Kidney epithelial cell (primary cell): ENCODE results near the gene LRRC43. TPM values are rescaled to one million over a fixed set of nuclear protein-coding genes. Genes with fewer than 3 reads are reported as not detected.

ENCODE experiments used
- DNase-seq: peaks from one replicate; pipeline ENCODE4 v3.0.0-alpha.2; 2010; ENCODE audit warnings: low read depth
- H3K27me3 ChIP-seq: 2 replicates; pipeline ENCODE4 v1.6.0; 2011; ENCODE audit warnings: low read length; ENCODE audit not compliant: control insufficient read depth, insufficient read depth
- H3K36me3 ChIP-seq: 2 replicates; pipeline ENCODE4 v1.5.1; 2011; ENCODE audit warnings: low read length; ENCODE audit not compliant: control insufficient read depth, insufficient read depth
- H3K4me3 ChIP-seq: 2 replicates; pipeline ENCODE4 v1.5.1; 2011; ENCODE audit warnings: low read depth, mild to moderate bottlenecking, control low read depth, low read length
- total RNA-seq: library from RNA; depleted of rRNA; stranded (reverse); fragments of >200 nt; gene quantifications from 2 replicates; pipeline ENCODE4 v1.2.3, GENCODE V29; 2015
- TF ChIP-seq, protein P1 (sequence below): IDR thresholded peaks from 2 replicates; pipeline ENCODE4 v1.5.1; 2011; ENCODE audit warnings: mild to moderate bottlenecking, moderate library complexity, low read length, control low read depth, inconsistent platforms; ENCODE audit not compliant: insufficient read depth, poor library complexity, severe bottlenecking

Gene LRRC43
- total RNA-seq, 1 donor from 2014 or later = 0.75 TPM

DNA sequence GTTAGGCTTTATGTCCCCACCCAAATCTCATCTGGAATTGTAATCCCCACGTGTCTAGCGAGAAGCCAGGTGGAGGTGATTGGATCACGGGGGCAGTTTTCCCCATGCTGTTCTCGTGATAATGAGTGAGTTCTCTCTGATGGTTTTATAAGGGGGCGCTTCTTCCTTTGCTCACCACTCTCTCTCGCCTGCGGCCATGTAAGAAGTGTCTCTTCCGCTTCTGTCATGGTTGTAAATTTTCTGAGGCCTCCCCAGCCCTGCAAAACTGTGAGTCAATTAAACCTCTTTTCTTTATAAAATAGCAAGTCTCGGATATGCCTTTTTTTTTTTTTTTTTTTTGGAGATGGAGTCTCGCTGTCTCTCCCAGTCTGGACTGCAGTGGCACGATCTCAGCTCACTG is 22.2 kb upstream of the LRRC43 start:
- Histone ChIP-seq H3K27me3 (no peaks in the 10 kb centered on the region), H3K36me3 (no peaks in the 10 kb centered on the region), H3K4me3 (no peak overlapping the region)
- DNase-seq = no peak
- TF ChIP-seq, protein P1, sequence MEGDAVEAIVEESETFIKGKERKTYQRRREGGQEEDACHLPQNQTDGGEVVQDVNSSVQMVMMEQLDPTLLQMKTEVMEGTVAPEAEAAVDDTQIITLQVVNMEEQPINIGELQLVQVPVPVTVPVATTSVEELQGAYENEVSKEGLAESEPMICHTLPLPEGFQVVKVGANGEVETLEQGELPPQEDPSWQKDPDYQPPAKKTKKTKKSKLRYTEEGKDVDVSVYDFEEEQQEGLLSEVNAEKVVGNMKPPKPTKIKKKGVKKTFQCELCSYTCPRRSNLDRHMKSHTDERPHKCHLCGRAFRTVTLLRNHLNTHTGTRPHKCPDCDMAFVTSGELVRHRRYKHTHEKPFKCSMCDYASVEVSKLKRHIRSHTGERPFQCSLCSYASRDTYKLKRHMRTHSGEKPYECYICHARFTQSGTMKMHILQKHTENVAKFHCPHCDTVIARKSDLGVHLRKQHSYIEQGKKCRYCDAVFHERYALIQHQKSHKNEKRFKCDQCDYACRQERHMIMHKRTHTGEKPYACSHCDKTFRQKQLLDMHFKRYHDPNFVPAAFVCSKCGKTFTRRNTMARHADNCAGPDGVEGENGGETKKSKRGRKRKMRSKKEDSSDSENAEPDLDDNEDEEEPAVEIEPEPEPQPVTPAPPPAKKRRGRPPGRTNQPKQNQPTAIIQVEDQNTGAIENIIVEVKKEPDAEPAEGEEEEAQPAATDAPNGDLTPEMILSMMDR = no peak

DNA sequence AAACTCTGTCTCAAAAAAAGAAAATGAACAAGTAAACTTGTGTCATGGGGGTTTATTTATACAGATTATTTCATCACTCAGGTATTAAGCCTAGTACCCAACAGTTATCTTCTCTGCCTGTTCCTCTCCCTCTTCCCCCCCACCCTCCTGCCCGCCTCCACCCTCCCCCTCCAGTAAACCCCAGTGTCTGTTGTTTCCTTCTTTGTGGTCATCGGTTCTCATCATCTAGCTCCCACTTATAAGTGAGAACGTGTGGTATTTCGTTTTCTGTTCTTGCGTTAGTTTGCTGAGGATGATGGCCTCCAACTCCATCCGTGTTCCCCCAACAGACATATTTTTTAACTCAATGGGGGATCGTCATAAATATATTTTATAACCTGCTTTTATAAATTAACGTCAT is 21.2 kb upstream of the LRRC43 start:
- no peaks in the 10 kb centered on the region for H3K27me3 ChIP-seq
- TF ChIP-seq, protein P1 = no peak
- no peak for DNase-seq

DNA sequence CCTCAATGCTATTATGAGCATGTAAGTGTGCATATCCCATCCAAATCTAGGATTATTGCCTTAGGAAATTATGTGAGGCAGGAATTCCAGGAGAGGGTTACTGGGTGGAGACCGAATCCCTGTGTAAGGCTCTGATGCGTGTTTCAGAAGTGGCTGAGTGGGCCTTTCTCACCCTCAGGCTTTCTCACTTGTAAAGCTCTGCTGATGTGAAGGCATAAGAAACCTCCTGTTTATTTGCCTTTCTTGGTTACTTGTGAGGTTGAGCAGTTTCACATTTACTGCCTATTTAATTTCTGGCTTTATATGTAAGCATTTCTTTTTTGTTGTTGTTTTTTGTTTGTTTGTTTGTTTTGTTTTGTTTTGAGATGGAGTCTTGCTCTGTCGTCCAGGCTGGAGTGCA is 19.9 kb upstream of the LRRC43 start:
- TF ChIP-seq, protein P1 = no peak
- H3K27me3 ChIP-seq = no peaks in the 10 kb centered on the region
- no peaks in the 10 kb centered on the region for H3K36me3 ChIP-seq
- H3K4me3 ChIP-seq = no peak overlapping the region
- DNase-seq = no peak

More for the DNA sequence above, 21.2 kb upstream of the LRRC43 start:
- Histone ChIP-seq H3K4me3 (no peak overlapping the region), H3K36me3 (no peaks in the 10 kb centered on the region)

GRCh38 chr12:122166422-122167349 is 16.2 kb upstream of the LRRC43 start:
- Histone ChIP-seq H3K27me3 (no peaks in the 10 kb centered on the region), H3K36me3 (no peaks in the 10 kb centered on the region), H3K4me3 (no peak overlapping the region)
- DNase-seq = no peak
- TF ChIP-seq, protein P1 = no peak

GRCh38 chr12:122167356-122167925 is 15.5 kb upstream of the LRRC43 start:
- H3K36me3 ChIP-seq = no peaks in the 10 kb centered on the region
- H3K4me3 ChIP-seq = no peak overlapping the region
- no peaks in the 10 kb centered on the region for H3K27me3 ChIP-seq
- no peak for DNase-seq
- TF ChIP-seq, protein P1 = no peak
